SK-N-MC (cell line): ENCODE results near the gene ARL5C.

Experiments
- DNase-seq: peaks from one replicate; pipeline ENCODE4 v3.0.0-alpha.2; 2011; ENCODE audit warnings: low read depth, low spot score
- H3K27ac ChIP-seq: fragments of 200-600 bp; sonication (generic); 2 replicates; pipeline ENCODE4 v1.5.1; 2016; ENCODE audit warnings: mixed run types
- H3K36me3 ChIP-seq: fragments of 200-600 bp; sonication (generic); 2 replicates; pipeline ENCODE4 v1.6.1; 2017; ENCODE audit warnings: antibody characterized with exemption, low read length, mixed read lengths; ENCODE audit not compliant: insufficient read depth
- H3K4me3 ChIP-seq: fragments of 200-600 bp; sonication (generic); 2 replicates; pipeline ENCODE4 v1.5.1; 2016
- H3K9ac ChIP-seq: fragments of 200-600 bp; sonication (generic); 2 replicates; pipeline ENCODE4 v1.8.0; 2017; ENCODE audit warnings: mixed run types, mixed read lengths; ENCODE audit not compliant: insufficient read length
- H3K9me3 ChIP-seq: fragments of 200-600 bp; sonication (generic); 2 replicates; pipeline ENCODE4 v1.6.1; 2017; ENCODE audit warnings: low read depth, mild to moderate bottlenecking, antibody characterized with exemption, low read length, moderate library complexity, mixed read lengths
- EZH2 ChIP-seq: fragments of 200-600 bp; sonication (generic); IDR thresholded peaks from one replicate; pipeline ENCODE4 v1.6.1; 2017; ENCODE audit warnings: antibody characterized with exemption
- FOXP2 ChIP-seq: optimal IDR thresholded peaks from 2 replicates; pipeline ENCODE3; 2011; ENCODE audit warnings: mild to moderate bottlenecking, moderate library complexity; ENCODE audit not compliant: insufficient read depth; ENCODE audit errors: extremely low read length, control extremely low read depth
- POLR2AphosphoS5 ChIP-seq: IDR thresholded peaks from 2 replicates; pipeline ENCODE4 v1.6.1; 2012; ENCODE audit warnings: mild to moderate bottlenecking, low read depth, low read length, borderline replicate concordance

Gene ARL5C

DNA sequence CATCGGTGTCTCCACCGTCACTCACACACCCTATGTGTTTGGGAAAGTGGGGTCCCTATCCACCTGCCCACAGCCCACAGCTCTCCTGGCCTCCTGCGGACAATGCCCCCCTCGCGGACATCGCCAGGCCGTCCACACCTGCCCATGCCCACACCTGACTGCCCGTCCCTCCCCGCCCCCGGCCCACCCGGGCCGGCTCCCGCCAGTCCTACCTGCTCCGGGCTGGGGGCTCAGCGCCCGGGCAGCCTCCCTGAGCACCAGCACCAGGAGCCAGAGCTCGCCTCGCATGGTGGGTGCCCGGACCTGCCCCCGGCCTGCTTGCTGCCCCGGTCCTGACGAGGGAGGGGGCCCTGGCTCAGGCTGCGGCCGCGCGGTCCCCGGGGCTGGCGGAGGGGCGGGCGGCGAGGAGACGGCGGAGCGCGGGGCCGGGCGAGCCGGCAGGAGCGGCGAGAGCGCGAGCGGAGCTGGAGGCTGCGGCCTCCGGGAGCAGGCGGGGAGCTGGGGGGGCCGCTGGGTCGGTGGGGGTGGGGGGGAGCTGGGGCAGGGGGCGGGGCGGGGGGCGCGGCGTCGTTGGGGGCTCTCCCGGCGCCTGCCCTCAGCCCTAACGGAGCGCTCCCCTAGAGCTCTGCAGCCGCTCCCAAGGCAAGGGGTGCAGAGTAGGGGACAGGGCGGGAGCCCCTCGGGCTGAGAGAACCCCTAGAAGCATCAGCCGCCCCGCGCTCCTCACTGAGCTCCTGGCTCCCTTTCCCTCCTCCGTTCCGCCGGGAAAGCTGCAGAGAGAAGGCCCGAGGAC is 14.6 kb downstream of the ARL5C start, which contains the start of gene PLXDC1:
PLXDC1 (minus strand) TSS at position 488 of the 793 bp plus-strand sequence; CDS start at position 288, 200 bp downstream.
- Histone ChIP-seq H3K9ac (no peak within 1 kb of the TSS), H3K9me3 (no peaks in the 10 kb centered on the region), H3K4me3 (peak within 1 kb of the TSS; percentile 95), H3K36me3 (no peaks in the 10 kb centered on the region), H3K27ac (no peak within 1 kb of the TSS)
- no peak for TF ChIP-seq FOXP2
- DNase-seq = no peak

DNA sequence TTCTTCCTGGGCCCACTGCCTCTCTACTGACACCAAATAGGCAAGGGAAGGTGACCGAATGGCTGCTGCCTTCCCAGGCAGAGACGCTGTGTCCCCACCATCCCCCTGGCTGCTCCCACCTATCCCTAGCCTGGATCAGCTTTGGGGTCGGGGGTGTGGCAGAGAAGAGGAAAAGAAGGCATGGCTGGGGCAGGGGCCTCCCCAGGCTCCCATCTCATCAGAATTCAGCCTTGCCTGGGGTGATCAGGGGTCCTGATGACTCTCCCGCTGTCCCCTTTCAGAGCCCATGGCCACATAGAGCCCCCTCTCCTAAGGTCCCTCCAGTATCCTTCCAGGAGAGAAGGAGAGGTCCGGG is 15.2 kb downstream of the ARL5C start:
- Histone ChIP-seq H3K36me3 (no peaks in the 10 kb centered on the region), H3K9me3 (no peaks in the 10 kb centered on the region), H3K27ac (no peak overlapping the region), H3K9ac (no peak overlapping the region), H3K4me3 (no peak overlapping the region)
- no peak for DNase-seq
- TF ChIP-seq POLR2AphosphoS5 (no peak), EZH2 (no peak), FOXP2 (no peak)

DNA sequence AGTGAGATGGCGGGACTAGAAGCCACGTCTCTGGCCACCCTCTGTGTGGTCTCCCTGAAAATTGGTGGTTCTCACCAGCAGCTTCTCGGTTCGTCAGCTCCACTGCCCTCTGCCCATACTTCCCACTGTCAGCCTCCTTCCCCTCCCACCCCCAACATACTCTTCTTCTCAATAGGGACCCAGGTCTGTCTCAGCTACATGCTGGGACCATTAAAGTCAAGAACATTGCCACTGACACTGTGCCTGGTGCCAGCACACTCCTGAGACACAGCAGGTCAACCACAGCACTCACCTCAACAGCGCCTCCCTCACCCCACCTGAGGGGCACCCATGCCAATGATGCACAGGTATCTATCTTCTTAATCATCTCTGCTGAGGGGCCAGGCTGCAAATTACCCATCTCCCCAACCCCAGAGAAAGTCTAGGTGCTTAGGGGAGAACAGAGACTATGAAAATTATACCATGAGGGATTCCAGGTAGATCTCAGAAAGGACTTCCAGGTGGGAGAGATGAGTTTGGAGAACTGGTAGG is 15.8 kb downstream of the ARL5C start:
- no peak for DNase-seq
- Histone ChIP-seq H3K4me3 (no peak overlapping the region), H3K36me3 (no peaks in the 10 kb centered on the region), H3K27ac (no peak overlapping the region), H3K9me3 (no peaks in the 10 kb centered on the region), H3K9ac (no peak overlapping the region)
- no peak for TF ChIP-seq FOXP2
- TF ChIP-seq EZH2 = no peak
- TF ChIP-seq POLR2AphosphoS5 = no peak

DNA sequence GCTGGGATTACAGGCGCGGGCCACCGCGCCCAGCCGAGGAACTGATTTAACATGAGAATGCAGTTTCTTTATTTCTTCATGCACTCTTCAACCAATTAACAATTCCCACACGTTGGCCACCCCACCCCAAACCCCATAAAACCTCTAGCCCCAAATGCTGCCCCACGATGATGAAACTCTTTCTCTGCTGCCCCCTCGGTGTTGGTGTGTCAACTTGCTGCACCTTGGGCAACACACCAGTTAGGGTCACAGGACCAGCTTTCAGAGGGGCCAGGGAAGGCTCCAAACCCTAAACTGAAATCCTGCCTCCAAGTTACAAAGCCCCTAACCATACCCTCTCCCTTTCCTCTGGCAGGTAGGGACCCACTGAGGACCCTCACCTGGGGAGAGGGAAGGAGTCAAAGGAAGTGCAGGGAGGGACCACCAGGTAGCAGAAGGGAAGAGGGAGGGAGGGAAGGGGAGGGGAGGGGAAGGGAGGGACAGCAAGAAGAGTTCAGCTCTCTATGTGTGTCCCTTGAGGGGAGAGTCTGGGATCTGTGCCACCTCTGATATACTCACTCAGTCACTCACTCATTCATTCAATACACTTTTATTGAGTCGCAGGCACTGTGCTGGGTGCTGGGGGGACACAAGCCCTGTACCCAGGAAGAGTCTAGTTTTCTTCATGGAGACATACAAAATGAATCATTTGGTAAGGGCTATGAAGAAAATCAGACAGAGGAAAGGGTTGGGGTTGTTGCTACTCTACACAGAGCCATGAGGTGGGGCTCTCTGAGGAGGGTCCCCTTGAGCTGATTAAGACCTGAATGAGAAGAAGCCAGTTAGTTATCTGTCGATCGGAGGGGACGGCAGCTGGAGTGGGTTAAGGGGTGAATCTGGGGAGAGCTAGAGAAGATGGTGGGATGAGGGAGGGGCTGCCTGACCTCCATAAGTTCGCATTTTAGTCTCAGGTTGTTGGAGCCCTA is 18.5 kb downstream of the ARL5C start:
- TF ChIP-seq POLR2AphosphoS5 (no peak), FOXP2 (no peak), EZH2 (no peak)
- H3K27ac ChIP-seq = no peak overlapping the region
- H3K9ac ChIP-seq = no peak overlapping the region
- no peaks in the 10 kb centered on the region for H3K36me3 ChIP-seq
- no peaks in the 10 kb centered on the region for H3K9me3 ChIP-seq
- DNase-seq = no peak
- no peak overlapping the region for H3K4me3 ChIP-seq

DNA sequence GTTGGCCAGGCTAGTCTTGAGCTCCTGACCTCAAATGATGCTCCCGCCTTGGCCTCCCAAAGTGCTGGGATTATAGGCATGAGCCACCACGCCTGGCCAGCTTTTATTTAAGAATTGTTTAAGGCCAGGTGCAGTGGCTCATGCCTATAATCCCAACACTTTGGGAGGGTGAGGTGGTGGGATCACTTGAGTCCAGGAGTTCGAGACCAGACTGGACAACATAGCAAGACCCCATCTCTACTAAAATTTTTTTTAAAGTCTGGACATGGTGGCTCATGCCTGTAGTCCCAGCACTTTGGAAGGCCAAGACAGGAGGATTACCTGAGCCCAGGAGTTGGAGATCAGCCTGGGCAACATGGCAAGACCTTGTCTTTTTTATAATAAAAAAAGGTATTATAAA is 19.7 kb downstream of the ARL5C start:
- H3K4me3 ChIP-seq = no peak overlapping the region
- TF ChIP-seq POLR2AphosphoS5 = no peak
- TF ChIP-seq EZH2 = no peak
- no peak for TF ChIP-seq FOXP2
- no peaks in the 10 kb centered on the region for H3K9me3 ChIP-seq
- no peak overlapping the region for H3K27ac ChIP-seq
- no peaks in the 10 kb centered on the region for H3K36me3 ChIP-seq
- DNase-seq = no peak
- H3K9ac ChIP-seq = no peak overlapping the region

DNA sequence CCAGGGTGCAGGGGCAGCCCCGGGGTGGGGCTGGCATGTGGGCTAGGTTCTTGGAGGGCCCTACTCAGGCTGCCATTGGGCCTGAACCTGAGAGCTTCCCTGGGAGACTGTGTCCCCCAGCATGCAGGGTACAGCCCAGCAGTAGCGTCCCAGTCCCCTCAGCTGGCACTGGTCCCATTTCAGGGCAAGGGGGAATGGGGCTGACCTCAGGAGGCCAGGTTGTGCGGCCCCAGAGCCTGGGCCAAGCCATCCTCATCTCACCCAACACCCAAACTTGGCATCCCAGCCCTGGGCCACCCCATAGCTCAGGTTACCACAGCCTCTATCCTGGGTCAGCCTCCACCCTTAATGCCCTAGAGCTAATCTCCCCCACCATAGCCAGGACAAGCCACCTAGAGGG is 20.8 kb downstream of the ARL5C start:
- TF ChIP-seq POLR2AphosphoS5 (no peak), EZH2 (no peak), FOXP2 (no peak)
- H3K36me3 ChIP-seq = no peaks in the 10 kb centered on the region
- H3K9me3 ChIP-seq = no peaks in the 10 kb centered on the region

DNA sequence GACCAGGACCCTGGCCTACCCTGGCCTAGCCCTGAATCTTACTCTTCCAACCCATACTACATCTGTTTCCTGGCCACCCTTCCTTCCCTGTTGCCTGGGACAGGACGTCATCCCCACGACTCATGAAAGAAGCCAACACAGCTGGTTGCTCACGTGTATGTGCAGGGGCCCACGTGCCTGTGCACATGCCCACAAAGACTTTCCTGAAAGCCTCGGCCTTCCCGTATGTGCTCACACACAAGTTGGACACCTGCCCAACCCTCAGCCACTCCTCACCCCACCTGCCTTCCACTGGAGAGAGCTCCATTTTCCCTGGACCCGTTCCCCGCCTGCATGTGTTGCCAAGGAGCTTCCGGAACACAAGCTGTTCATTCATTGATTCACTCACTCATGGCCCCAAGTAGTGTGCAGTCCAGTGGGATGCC is 21.5 kb downstream of the ARL5C start:
- no peak for DNase-seq
- Histone ChIP-seq H3K9ac (no peak overlapping the region), H3K9me3 (no peaks in the 10 kb centered on the region)

More for the DNA sequence above, 20.8 kb downstream of the ARL5C start:
- H3K4me3 ChIP-seq = no peak overlapping the region
- no peak for DNase-seq
- H3K9ac ChIP-seq = no peak overlapping the region
- H3K27ac ChIP-seq = no peak overlapping the region

DNA sequence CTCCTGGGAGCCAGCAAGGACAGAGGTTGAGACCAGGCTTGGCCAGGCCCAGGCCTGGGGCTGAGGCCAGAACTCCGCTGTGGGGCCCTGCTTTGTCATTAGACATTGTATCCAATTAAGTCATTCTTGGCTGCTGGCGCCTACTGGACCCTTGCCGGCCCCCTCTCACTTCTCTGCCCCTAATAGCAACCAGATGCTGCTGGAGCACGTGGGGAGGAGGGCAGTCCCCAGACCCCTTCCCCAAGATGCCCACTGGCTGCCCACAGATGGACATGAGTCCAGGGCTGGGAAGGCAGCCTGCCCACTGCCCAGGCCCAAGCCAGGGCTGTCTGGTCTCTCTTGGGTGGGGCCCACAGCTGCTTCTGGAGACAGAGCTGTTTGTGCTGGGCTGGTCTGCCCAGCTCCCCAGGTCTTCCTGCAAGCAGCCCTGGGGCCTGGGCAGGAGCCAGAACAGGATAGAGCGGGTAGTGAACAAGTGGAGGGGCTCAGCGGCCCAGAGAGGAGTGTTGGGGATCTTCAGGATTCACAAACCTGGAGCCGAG is 22.3 kb downstream of the ARL5C start:
- no peak for DNase-seq
- TF ChIP-seq POLR2AphosphoS5 = no peak
- no peak for TF ChIP-seq EZH2
- no peak for TF ChIP-seq FOXP2

More for the DNA sequence above, 21.5 kb downstream of the ARL5C start:
- H3K4me3 ChIP-seq = no peak overlapping the region
- TF ChIP-seq EZH2 (no peak), FOXP2 (no peak), POLR2AphosphoS5 (no peak)
- no peak overlapping the region for H3K27ac ChIP-seq
- H3K36me3 ChIP-seq = no peaks in the 10 kb centered on the region

More for the DNA sequence above, 22.3 kb downstream of the ARL5C start:
- Histone ChIP-seq H3K36me3 (no peaks in the 10 kb centered on the region), H3K4me3 (no peak overlapping the region), H3K9me3 (no peaks in the 10 kb centered on the region), H3K9ac (no peak overlapping the region), H3K27ac (no peak overlapping the region)
